Measurements from ENCODE around the gene F2RL1.
"Not testable (repeated sequence)": the region's sequence is repeated elsewhere in the genome, so short reads cannot be mapped to it uniquely, and the experiment has no call there.

DNA sequence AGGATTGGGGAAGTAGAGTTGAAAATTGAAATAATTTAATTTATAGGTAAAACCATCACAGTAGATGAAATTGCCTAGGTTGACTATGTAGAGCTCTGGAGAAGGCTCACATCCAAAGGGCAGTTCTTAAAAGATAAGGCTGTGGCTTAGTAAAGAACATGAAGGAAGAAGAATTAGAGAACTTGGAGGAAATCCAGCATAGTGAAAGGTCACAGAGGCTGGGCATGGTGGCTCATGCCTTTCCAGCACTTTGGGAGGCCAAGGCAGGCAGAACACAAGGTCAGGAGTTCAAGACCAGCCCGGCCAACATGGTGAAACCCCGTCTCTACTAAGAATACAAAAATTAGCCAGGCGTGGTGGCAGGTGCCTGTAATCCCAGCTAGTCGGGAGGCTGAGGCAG is 38.0 kb downstream of the F2RL1 start:
- TF ChIP-seq ZNF792 (tag by site-specific recombination; IDR thresholded peaks at IDR 0.05); ZEB2 (tag by site-specific recombination; IDR thresholded peaks at IDR 0.05); ZNF274 (IDR thresholded peaks at IDR 0.05; ENCODE audit: low read length); ZNF274 (tag by site-specific recombination; IDR thresholded peaks at IDR 0.05; ENCODE audit: borderline replicate concordance): not testable (repeated sequence)
- TF ChIP-seq, protein P1, sequence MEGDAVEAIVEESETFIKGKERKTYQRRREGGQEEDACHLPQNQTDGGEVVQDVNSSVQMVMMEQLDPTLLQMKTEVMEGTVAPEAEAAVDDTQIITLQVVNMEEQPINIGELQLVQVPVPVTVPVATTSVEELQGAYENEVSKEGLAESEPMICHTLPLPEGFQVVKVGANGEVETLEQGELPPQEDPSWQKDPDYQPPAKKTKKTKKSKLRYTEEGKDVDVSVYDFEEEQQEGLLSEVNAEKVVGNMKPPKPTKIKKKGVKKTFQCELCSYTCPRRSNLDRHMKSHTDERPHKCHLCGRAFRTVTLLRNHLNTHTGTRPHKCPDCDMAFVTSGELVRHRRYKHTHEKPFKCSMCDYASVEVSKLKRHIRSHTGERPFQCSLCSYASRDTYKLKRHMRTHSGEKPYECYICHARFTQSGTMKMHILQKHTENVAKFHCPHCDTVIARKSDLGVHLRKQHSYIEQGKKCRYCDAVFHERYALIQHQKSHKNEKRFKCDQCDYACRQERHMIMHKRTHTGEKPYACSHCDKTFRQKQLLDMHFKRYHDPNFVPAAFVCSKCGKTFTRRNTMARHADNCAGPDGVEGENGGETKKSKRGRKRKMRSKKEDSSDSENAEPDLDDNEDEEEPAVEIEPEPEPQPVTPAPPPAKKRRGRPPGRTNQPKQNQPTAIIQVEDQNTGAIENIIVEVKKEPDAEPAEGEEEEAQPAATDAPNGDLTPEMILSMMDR (tag by site-specific recombination; IDR thresholded peaks at IDR 0.05) = not testable (repeated sequence)
- TF ChIP-seq, protein P2, sequence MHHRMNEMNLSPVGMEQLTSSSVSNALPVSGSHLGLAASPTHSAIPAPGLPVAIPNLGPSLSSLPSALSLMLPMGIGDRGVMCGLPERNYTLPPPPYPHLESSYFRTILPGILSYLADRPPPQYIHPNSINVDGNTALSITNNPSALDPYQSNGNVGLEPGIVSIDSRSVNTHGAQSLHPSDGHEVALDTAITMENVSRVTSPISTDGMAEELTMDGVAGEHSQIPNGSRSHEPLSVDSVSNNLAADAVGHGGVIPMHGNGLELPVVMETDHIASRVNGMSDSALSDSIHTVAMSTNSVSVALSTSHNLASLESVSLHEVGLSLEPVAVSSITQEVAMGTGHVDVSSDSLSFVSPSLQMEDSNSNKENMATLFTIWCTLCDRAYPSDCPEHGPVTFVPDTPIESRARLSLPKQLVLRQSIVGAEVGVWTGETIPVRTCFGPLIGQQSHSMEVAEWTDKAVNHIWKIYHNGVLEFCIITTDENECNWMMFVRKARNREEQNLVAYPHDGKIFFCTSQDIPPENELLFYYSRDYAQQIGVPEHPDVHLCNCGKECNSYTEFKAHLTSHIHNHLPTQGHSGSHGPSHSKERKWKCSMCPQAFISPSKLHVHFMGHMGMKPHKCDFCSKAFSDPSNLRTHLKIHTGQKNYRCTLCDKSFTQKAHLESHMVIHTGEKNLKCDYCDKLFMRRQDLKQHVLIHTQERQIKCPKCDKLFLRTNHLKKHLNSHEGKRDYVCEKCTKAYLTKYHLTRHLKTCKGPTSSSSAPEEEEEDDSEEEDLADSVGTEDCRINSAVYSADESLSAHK (tag by site-specific recombination; IDR thresholded peaks at IDR 0.05) = not testable (repeated sequence)
